Measurements from ENCODE around the gene CA11. TPM values are rescaled to one million over a fixed set of nuclear protein-coding genes. Genes with fewer than 3 reads are reported as not detected.

Gene CA11
- total RNA-seq, 2 donors from 2014 or later = 10.5 to 11.9 TPM

DNA sequence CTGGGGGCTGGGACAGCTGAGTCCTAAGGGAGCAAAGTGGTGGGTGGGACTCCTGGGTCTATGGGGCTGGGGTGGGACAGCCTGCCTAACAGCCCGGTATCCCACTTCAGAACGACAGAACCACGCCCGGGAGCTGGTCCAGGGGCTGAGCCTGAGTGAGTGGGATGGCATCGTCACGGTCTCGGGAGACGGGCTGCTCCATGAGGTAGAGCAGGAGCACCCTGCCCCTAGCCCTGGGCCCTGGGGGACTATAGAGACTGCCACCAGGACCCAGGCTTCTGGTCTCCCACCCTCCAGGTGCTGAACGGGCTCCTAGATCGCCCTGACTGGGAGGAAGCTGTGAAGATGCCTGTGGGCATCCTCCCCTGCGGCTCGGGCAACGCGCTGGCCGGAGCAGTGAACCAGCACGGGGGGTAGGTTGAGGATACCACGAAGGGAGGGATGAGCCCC, 18.1 kb downstream of the CA11 start:
- no peak overlapping the region for H3K4me3 Mint-ChIP-seq
- no peaks in the 10 kb centered on the region for H3K27me3 Mint-ChIP-seq (ENCODE audit: low read depth)
- no peaks in the 10 kb centered on the region for H3K9me3 Mint-ChIP-seq
- peaks cover 53% of the 10 kb centered on the region for H3K4me1 Mint-ChIP-seq (ENCODE audit: low read depth)
- ATAC-seq (replicated peaks in 1 of 2) (no peak), DNase-seq (no peak)
- H3K36me3 Mint-ChIP-seq (ENCODE audit: insufficient read depth in 2 of 2) = peaks cover 4 to 11% of the 10 kb centered on the region in 2 donors
- H3K27ac Mint-ChIP-seq = no peak overlapping the region

DNA sequence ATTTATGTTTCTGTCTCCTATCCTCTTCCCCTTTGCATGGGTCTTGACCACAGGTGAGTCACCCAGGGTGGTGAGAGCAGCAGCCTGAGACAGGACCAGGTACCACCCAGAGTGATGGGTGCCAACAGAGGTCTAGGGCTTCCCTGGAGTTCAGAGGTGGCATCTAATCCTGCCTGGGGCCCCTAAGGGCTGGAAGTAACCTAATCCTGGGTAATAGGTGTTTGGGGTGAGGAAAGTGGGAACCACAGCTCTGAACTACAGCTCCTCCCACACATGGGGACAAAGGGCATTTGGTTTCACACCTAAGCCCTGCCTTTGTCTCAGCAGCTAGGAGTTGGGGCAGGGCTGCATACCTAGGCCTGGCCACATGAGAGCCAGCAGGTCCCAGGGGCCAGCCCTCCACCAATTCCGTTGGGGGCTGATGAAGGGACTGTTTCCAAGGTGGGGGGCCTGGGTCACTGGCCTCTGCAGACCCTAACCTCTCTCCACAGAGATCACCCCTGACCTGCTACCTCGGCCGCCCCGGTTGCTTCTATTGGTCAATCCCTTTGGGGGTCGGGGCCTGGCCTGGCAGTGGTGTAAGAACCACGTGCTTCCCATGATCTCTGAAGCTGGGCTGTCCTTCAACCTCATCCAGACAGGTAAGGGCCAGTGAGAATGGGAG, 18.7 kb downstream of the CA11 start:
- DNase-seq = peak; percentile 50 to 63
- peaks cover 6 to 13% of the 10 kb centered on the region in 2 donors for H3K36me3 Mint-ChIP-seq (ENCODE audit: insufficient read depth in 2 of 2)
- H3K27ac Mint-ChIP-seq = peak overlapping the region; percentile 31
- peaks cover 52% of the 10 kb centered on the region for H3K4me1 Mint-ChIP-seq (ENCODE audit: low read depth)
- H3K9me3 Mint-ChIP-seq = no peaks in the 10 kb centered on the region
- H3K27me3 Mint-ChIP-seq (ENCODE audit: low read depth) = no peaks in the 10 kb centered on the region
- peak; percentile 37 to 44 for ATAC-seq (replicated peaks in 1 of 2)
- H3K4me3 Mint-ChIP-seq = peak overlapping the region in 1 of 2 donors; percentile 27

DNA sequence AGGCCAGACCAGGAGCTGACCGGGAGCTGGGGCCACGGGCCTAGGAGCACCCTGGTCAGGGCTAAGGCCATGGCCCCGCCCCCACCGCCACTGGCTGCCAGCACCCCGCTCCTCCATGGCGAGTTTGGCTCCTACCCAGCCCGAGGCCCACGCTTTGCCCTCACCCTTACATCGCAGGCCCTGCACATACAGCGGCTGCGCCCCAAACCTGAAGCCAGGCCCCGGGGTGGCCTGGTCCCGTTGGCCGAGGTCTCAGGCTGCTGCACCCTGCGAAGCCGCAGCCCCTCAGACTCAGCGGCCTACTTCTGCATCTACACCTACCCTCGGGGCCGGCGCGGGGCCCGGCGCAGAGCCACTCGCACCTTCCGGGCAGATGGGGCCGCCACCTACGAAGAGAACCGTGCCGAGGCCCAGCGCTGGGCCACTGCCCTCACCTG, 20.1 kb downstream of the CA11 start:
- H3K27me3 Mint-ChIP-seq (ENCODE audit: low read depth) = no peaks in the 10 kb centered on the region
- H3K4me3 Mint-ChIP-seq = peak overlapping the region in 1 of 2 donors; percentile 95
- H3K36me3 Mint-ChIP-seq (ENCODE audit: insufficient read depth in 2 of 2) = peaks cover 7 to 20% of the 10 kb centered on the region in 2 donors
- DNase-seq (no peak), ATAC-seq (replicated peaks in 1 of 2) (no peak)
- peaks cover 62% of the 10 kb centered on the region for H3K4me1 Mint-ChIP-seq (ENCODE audit: low read depth)
- no peak overlapping the region for H3K27ac Mint-ChIP-seq
- H3K9me3 Mint-ChIP-seq = no peaks in the 10 kb centered on the region

DNA sequence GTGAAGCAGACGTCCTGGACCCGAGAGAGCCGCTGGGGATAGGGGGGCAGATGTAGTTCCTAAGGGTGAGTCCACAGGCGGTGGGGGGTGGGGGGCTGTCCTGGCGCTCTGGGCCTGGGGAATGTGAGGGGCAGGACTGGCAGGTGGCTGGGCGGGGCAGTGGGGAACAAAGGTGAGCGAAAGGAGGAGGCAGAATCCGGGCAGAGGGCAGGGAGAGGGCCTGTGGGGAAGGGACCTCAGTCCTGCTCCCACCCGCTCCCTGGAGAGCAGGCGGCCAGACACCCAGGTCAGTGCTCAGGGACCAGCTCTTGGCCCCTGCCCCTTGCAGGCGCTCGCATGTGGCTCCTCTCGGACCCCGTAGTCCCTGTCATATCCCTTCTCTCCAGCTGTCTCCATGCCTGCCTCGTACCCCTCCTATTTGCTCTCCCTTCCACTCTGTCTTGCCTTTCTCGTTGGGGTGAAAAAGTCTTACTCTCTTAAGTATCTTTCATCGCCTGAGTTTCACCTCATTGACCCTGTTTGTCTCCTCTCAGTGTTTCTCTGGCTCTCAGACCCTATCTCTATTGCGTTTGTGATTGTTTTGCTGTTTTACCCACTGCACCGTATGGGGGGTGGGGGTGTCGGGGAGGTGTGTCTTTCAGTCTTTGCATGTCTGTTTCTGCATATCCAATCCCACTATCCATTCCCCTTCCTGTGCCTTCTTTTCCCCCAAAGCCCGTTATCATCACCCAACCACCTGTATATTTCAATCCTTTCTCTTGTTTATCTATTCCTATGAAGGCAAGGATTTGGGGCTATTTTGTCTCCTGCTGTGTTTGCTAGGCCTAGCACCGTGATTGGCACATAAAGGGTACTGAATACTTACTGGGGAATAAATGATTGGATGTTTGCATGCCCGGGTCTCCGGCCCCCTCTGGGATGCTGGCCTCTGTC, 20.9 kb downstream of the CA11 start:
- peak overlapping the region; percentile 43 for H3K27ac Mint-ChIP-seq
- H3K9me3 Mint-ChIP-seq = no peaks in the 10 kb centered on the region
- H3K4me1 Mint-ChIP-seq (ENCODE audit: low read depth) = peaks cover 58% of the 10 kb centered on the region
- H3K27me3 Mint-ChIP-seq (ENCODE audit: low read depth) = no peaks in the 10 kb centered on the region
- H3K4me3 Mint-ChIP-seq = peak overlapping the region; percentile 85 to 95
- no peak for DNase-seq
- H3K36me3 Mint-ChIP-seq (ENCODE audit: insufficient read depth in 2 of 2) = peaks cover 6 to 17% of the 10 kb centered on the region in 2 donors
- no peak for ATAC-seq (replicated peaks in 1 of 2)

DNA sequence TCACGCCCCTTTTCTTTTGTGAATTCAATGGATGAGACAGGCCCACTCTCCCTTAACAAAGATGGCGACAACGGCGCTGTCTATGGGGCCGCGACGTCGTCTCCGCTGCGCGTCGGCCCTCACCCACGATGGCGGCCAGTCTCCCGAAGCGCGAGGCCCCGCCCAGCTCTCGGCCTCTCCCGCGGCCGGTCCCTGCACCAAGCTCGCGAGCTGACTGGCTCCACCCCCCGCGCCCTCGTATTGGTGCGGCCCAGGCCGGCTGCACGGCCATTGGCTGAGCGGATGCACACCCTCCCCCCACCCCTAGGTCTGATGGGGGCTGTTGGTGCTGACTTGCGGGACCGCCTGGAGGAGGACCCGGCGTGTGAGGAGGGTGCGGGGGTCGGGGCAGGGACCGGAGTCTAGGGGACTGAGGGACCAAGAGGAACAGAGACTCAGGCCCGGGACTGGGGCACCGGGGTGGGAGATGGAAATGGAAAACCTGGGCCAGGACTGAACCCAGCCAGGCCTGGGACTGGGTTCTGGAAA, 21.9 kb downstream of the CA11 start:
- DNase-seq (peak; percentile 99), ATAC-seq (replicated peaks in 1 of 2) (peak; percentile 77 to 79)
- H3K27me3 Mint-ChIP-seq (ENCODE audit: low read depth) = no peaks in the 10 kb centered on the region

DNA sequence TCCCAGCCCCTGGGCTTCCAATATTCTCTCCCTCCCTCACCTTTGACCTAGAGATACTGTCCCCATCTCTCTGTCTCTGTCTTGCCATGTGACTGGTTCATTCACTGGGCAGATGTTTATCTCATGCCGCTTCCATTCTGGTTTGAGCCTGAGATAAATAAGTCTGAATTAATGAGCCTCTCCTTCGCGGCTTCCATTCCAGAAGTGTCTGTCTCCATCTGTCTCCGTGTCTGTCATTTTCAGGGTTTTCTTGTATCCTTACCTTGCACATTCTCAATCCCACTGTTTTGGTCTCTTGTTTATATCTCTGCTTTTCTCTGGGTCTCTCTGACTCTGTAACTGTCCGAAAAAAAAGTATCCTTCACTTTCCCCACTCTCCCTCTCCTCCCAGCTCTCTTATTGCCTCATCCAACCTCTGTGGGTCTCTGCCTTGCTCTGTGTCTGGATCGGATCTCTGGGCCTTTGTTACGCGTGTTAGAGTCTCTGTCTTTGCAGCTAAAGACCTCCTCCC, 22.4 kb downstream of the CA11 start:
- peaks cover 9 to 21% of the 10 kb centered on the region in 2 donors for H3K36me3 Mint-ChIP-seq (ENCODE audit: insufficient read depth in 2 of 2)
- H3K4me1 Mint-ChIP-seq (ENCODE audit: low read depth) = peaks cover 66% of the 10 kb centered on the region
- H3K27ac Mint-ChIP-seq = peak overlapping the region; percentile 89
- H3K9me3 Mint-ChIP-seq = no peaks in the 10 kb centered on the region
- ATAC-seq (replicated peaks in 1 of 2) (no peak), DNase-seq (no peak)
- H3K4me3 Mint-ChIP-seq = peak overlapping the region; percentile 85 to 95
- H3K27me3 Mint-ChIP-seq (ENCODE audit: low read depth) = no peaks in the 10 kb centered on the region

More for the DNA sequence above, 21.9 kb downstream of the CA11 start:
- Mint-ChIP-seq H3K4me3 (peak overlapping the region; percentile 85 to 95), H3K27ac (peak overlapping the region; percentile 89), H3K9me3 (no peaks in the 10 kb centered on the region), H3K4me1 (ENCODE audit: low read depth) (peaks cover 65% of the 10 kb centered on the region), H3K36me3 (ENCODE audit: insufficient read depth in 2 of 2) (peaks cover 8 to 20% of the 10 kb centered on the region in 2 donors)

DNA sequence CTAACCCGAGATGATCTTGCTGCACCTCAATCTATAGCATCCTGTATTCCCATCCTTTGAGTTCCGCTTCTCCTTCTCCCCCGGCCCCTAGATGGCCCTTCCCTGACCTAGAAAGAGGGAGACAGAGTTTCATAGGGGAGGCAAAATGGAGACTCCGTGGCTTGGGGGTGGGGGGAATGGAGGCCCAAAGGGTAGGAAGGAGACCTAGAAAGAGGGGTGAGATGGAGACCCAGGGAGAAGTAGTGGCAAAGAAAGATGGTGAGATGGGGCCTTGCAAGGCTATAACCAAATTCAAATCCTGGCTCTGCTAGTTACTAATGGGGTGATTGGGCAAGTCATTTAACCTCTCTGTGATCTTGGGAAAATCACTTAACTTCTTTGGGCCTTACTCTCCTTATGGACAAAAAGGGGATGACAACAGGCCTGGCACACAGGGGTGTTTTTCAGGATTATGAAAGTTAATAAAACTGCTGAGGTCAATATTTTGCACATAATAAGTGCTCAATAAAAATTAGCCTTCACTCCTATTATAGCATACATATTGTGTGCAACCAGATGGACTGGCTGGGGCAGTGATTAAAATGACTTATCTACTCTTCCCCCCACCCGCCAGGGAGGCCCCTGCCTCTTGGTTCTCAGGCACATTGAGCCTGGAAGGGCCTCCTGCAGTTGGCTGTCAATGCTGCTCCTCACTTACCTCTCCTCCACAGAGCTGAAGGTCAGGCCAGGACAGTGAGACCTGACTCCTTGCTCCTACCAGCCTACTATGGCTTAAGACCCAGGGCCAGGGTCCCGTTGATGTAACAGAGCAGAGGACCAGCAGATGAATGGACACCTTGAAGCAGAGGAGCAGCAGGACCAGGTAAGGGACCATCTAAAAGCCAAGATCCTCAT, 26.0 kb downstream of the CA11 start:
- Mint-ChIP-seq H3K36me3 (ENCODE audit: insufficient read depth in 2 of 2) (peaks cover 18 to 43% of the 10 kb centered on the region in 2 donors), H3K4me3 (peak overlapping the region; percentile 100)

DNA sequence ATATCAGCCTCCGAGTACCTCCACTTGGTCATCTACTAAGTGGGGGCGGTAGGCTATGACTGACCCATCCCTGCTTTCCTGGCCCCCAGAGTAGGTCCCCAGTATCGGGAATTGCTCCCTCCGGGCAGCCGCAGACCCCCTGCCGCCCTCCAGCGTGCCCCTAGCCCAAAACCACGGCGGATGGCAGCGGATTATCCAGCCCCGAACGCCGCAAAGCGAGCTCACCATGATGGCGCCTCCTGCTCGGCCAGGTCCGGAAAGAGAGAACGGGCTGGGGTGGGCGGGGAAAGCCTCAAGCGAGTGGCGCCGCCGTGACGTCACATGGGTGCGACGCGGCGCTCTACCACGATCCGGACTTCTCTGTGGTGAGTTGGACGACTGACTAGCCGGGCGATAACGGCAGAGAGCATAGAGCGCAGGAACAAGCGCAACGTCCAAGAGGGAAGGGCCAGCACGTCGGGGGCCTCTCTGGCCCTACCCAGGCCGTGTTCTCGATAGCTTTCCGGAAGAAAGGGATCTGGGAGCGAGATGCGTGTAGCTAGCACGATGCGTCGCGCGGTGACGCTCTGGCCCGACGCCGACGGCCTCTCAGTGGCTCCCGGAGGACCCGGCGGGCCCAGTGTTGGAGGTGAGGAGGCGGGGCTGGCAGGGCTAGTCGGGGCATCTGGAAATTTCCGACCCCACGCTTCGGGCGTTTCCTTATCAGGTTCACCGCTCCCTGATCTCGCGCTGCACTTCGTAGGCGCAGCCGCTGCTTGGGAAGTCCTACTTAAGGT, 26.9 kb downstream of the CA11 start, which contains the start of the genes RPL18 and SPHK2:
TSS of gene RPL18 (minus strand) at position 263 of the 776 bp plus-strand sequence. CDS start at position 228, 35 bp downstream.
TSS of gene SPHK2 (plus strand) at position 591 of the 776 bp plus-strand sequence. CDS start 1,009 bp downstream, outside the sequence.
- Mint-ChIP-seq H3K4me1 (ENCODE audit: low read depth) (peaks cover 66% of the 10 kb centered on the region), H3K4me3 (peak within 1 kb of the TSS; percentile 100), H3K27me3 (ENCODE audit: low read depth) (no peaks in the 10 kb centered on the region), H3K27ac (peak within 1 kb of the TSS; percentile 99), H3K36me3 (ENCODE audit: insufficient read depth in 2 of 2) (peaks cover 18 to 43% of the 10 kb centered on the region in 2 donors), H3K9me3 (no peaks in the 10 kb centered on the region)
- ATAC-seq (replicated peaks in 1 of 2) (peak; percentile 89), DNase-seq (peak; percentile 97)

More for the DNA sequence above, 26.0 kb downstream of the CA11 start:
- DNase-seq (no peak), ATAC-seq (replicated peaks in 1 of 2) (no peak)
- Mint-ChIP-seq H3K4me1 (ENCODE audit: low read depth) (peaks cover 75% of the 10 kb centered on the region), H3K9me3 (no peaks in the 10 kb centered on the region), H3K27me3 (ENCODE audit: low read depth) (no peaks in the 10 kb centered on the region), H3K27ac (peak overlapping the region; percentile 99)

DNA sequence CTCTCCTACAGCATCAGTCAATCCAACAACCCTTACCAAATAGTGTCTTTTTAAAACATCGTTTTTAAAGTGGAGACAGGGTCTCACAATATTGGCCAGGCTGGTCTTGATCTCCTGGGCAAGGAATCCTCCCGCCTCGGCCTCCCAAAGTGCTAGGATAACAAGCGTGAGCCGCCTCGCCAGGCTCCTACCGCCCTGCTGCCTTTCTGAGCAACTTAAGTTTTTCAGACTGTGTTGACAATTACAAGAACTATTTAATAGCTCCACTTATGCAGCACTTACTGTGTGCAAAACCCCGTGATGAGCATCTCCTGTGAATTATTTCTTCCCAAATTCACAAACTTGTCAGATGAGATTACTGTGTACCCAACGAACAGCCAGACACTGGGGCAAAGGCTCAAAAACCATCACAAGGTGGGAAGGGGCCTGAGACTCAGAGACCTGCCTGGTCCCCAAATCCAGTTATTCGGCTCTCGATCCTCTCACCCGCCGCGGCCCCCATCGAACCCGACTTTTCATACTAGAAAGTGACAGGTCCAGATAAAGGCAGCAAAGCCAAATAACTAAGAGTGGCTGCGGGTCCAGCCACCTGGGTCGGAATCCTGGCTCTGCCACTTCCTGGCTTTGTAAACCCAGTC, 27.6 kb downstream of the CA11 start:
- ATAC-seq (replicated peaks in 1 of 2) (no peak), DNase-seq (no peak)
- Mint-ChIP-seq H3K27ac (peak overlapping the region; percentile 99), H3K4me1 (ENCODE audit: low read depth) (peaks cover 59% of the 10 kb centered on the region), H3K4me3 (peak overlapping the region; percentile 100), H3K9me3 (no peaks in the 10 kb centered on the region), H3K27me3 (ENCODE audit: low read depth) (no peaks in the 10 kb centered on the region), H3K36me3 (ENCODE audit: insufficient read depth in 2 of 2) (peaks cover 17 to 38% of the 10 kb centered on the region in 2 donors)

DNA sequence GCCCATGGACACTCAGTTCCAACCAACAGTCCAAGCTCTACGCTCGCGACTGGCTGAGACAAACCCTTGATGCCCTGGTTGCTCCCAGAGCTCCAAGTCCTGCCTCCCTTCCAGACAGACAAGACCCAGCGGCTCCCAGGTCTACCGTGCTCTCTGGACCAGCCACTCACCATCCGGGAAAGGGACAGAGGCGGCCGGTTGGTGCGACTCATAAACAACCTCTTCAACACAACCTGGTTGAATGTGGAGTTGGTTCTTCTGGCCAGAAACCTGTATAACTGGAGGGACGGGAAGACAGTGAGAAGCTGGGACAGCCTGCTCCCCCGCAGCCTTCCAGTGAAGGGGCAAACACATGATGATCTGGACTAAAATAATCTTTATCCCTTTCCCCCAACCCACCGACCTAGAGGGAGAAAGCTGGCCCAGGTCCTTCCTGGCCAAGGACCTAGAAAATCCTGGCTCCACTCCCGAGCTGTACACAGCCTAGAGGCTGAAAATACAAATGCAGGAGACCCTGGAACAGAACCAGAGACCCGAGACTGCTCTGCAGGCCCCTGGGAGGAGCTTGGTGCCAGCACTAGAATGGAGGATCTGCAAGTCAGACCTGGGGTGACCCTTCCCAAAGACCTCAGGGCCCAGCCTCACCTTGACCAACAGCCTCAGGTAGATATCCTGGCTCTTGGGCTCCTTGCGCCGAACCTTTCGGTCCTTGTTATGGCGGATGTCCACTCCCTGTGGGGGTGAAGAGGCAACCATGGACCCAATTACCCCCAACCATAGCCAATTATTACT, 28.6 kb downstream of the CA11 start:
- no peaks in the 10 kb centered on the region for H3K27me3 Mint-ChIP-seq (ENCODE audit: low read depth)
- peaks cover 14 to 35% of the 10 kb centered on the region in 2 donors for H3K36me3 Mint-ChIP-seq (ENCODE audit: insufficient read depth in 2 of 2)
- peaks cover 51% of the 10 kb centered on the region for H3K4me1 Mint-ChIP-seq (ENCODE audit: low read depth)
- H3K4me3 Mint-ChIP-seq = peak overlapping the region; percentile 100
- no peaks in the 10 kb centered on the region for H3K9me3 Mint-ChIP-seq
- peak overlapping the region; percentile 99 for H3K27ac Mint-ChIP-seq
- DNase-seq (no peak), ATAC-seq (replicated peaks in 1 of 2) (no peak)
